HG03135 (cell line): ENCODE results near the gene BRD4.

Experiments used
- ATAC-seq: cut with Tn5 transposase; IDR thresholded peaks from one replicate; pipeline ENCODE4 v1.9.1; 2021; ENCODE audit warnings: mild to moderate bottlenecking, moderate library complexity; ENCODE audit not compliant: unreplicated experiment

The BRD4 gene

DNA sequence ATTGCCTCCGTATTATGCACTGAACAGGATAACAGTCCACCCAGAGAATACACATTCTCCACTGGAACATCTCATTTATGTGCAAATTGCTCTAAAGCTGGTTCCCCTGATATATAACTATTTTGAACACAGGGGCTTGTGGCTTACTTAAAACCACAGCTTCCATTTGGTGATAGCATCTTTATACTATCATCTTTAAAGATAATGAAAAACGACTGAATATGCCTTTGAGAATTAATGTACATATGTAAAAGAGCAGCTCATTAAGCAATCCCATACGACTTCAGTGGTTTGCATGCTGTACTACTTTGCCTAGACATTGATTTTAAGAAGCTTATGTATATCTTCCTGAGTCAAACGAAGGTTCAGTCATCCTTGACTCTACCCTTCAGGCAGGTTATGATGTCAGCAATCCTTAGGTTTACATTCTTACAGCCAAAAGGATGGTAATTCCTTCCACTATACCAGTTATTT is 40.8 kb downstream of the BRD4 start:
- ATAC-seq, result no peak

DNA sequence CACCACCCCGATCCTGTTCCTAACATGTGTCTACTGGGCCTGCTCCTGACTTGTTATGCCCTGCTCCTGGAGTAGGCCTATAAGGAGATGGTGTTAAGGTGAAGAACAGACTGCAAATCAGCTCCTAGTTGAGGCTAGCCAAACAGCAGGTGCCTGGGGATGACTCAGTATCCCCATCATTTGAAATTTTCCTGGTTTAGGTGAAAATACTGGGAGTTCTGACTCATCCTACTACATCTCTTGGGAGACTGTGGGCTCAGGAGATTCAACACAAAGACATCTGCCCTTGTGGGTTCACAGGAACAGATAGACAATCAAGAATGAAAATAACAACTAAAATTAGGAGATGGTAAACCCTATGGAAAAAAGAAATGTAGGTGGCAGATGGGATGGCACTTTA is 41.2 kb downstream of the BRD4 start:
- ATAC-seq, result no peak

DNA sequence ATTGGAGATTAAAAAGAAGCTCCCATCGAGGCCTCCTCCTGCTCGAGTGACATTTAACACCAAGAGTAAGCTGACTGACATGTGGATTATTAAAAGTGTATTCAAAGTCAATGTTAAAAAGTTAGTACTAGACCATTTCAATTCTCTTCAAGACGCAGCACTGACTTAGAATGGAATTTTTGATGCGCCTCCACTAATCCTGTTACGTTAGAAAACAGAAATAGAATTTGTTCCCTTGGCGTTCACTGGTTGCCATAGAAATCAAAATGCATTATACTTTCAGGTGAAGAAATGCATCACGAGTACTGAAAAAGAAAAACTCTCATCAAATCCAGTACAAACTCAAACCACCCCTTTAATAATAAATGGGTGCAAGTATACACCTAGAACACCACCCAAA is 42.2 kb downstream of the BRD4 start:
- ATAC-seq, result no peak

DNA sequence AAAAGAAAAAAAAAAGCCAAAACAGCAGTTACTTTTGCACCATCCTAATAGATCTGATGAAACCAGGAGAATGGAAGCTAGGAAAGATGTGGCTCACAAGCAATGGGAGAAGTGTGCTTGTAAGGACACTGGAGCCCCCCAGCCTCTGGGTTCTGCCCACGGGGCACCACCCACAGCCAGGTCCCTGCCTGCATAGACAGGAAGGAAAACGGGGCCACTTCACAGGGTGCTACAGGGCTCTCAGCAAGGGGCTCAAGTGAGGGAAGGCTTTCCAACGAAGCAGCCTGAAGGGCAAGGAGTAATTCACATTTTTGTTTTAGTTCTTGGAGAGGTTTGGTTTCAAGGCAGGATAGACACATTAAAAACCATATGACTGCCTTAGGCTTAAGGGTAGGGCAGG is 42.7 kb downstream of the BRD4 start:
- ATAC-seq, result no peak

DNA sequence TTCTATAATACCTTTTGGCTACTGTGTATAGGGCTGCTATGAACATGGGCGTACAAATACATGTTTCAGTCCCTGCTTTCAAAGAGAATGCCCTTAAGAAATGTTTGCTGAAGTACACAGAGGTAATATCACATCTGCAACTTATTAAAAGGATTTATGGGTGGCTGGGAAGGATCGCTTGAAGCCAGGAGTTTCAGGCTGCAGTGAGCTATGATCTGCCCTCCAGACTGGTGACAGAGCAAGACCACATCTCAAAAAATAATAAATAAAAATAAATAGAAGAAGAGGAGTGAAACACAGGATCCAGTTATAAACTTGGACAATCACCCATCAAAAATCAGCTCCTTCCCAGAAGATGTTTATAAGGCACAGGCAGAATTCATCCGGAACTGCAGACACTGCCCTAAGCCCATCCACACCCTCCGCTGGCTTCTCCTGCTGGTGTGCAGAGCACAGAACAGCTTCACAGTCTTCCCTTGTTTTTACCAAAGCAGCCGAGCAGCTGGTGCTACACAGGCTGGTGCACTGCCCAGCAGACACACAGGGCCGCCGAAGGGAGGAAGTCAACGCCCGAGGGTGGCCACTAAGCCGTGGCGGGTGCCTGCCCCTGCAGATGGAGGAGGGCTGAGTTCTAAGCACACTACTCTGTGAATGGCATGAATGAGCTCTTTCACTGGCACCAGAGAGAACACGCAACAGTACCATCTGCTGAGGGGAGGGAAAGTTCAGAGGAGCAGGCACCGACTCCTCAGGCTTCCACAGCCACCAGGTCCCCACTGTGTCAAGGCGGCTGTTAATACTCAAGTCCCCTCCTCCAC is 44.0 kb downstream of the BRD4 start:
- ATAC-seq, result no peak

DNA sequence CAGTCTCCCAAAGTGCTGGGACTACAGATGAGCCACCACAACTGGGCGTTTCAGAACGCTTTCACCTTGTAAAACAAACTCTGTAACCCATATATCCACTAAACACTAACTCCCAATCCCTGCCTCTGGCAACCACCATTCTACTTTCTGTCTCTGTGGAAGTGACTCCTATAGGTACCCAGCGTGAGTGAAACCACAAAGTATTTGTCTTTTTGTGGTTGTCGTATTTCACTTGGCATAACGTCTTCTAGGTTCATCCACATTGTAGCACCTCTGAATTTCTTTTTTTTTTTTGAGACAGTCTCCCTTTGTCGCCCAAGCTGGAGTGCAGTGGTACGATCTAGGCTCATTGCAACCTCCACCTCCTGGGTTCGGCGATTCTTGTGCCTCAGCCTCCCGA is 44.8 kb downstream of the BRD4 start:
- no peak for ATAC-seq

DNA sequence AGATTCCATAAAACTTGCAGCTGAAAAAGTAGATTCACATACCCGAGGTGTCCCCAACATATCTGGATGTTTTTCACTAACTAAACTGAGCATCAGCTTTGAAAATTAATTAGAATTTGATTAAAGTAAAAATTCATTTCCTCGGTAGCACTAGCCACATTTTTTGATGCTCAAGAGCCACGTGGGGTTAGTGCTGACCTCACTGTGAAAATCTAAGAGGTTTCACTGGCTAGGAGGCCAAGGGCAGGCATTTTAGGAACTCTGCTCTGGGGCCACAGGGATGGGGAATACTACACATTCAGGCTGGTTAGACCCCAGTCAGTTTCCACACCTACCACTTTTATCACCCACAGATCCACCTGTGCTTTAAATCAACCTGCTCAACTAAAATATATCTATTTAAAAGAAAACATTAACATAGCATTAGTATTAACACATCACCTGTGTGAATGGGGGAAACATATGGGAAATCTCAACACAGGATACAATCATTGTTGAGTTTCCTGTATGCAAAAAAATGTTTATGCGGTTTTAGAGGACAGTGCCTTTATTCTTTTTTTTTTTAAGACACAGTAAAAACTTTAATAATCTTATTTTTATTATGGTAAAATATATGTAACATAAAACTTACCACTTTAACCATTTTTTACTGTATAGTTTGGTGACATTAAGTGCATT is 45.5 kb downstream of the BRD4 start:
- no peak for ATAC-seq

DNA sequence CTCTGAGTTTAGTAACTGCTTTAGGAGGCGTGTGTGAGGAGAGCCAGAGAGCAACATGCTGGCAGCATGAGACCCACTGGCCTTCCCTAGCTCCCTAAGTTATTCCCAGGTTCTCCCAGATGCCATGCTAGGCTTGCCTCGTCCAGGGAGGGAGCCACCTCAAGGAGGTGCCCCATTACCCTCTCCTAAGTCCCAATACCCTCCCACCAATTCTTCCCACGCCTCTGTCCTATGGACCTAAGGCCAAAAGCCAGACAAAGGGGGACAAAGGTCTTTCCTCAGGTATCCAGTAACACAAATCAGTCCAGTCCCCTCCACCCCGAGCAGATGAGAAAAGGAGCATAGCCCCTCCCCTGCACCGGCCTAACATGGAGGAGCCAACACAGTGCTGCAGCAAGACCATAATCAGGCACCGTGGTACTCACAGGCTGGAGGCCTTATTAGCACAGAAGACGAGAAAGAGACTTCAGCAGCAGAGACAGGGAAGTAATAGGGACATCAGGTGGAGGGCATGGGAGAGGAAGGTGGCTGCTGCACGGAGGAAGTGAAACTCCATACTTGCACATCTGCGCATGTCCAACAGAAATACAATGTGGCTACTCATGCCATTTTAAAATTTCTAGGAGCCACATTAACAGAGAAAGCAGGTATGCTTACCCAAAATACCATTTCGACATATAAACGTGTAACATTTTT is 46.3 kb downstream of the BRD4 start:
- peak; percentile 47 for ATAC-seq

DNA sequence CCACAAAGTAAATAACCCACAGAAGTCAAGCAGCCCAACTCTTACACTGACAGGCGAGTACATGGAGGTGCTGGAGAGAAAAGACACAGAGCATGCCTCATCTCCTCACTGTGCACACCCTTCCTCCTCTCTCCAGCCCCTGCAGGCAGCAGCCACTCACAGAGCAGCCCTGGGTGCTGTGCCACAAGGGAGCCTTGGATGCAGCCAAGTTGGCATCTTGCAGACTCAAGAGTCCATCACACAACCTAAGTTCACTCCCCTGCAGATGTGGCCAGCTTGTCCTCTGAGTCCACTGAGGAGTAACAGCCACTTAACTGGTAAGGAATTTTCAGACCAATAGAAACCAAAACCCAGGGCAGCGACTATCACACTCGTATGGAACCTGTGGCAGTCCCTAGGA is 47.4 kb downstream of the BRD4 start:
- no peak for ATAC-seq

DNA sequence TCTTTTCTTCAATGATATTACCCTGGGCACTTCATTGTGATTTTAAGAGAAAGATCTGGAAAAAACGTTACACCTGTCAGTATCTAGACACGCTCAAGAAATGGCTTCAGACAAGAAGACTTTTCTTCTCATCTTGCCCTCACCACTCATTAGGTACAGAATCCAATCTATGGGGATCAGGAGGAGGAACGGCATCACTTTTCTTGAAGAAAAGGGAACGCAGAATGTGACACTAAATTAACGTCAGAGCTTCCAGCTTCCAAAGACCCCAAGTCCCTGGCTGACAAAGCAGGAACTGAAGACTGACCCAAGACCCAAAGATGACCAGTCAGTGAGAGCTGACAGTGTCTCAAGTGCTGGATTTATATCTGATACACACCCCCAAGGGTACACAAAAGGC is 48.2 kb downstream of the BRD4 start:
- no peak for ATAC-seq

DNA sequence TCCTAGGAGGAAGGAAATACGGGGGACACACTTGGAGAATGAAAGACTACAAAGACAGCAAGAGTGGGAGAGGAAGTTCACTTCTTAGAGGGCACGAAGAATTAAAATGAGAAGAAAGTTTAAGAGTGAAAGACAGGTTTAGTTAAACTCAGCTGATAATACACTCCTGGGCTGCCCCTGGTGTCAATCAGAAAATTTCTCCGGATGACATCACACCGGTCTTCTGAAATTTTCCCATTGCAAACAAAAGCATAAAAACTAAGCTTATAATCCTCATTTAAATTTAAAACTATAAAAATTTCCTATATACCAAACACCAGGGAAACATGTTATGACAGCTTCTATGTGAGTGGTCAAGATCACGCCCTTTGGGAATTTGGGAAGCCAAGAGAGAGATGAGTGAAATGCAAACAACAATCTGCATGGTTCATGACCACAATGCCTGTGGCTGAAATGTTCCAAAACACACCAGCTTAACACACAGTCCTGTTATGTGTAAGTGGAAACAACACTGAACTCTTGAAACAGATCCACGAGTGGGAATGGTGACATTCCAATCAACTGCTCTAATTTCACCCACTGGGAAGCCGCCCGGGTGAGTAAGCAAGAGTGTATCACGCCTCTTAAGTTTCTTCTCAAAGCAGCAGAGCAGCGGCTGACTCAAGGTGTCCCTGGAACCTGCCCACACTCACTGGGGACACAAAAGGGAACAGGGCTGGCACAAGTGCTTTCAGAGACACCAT is 49.0 kb downstream of the BRD4 start:
- ATAC-seq, result no peak

DNA sequence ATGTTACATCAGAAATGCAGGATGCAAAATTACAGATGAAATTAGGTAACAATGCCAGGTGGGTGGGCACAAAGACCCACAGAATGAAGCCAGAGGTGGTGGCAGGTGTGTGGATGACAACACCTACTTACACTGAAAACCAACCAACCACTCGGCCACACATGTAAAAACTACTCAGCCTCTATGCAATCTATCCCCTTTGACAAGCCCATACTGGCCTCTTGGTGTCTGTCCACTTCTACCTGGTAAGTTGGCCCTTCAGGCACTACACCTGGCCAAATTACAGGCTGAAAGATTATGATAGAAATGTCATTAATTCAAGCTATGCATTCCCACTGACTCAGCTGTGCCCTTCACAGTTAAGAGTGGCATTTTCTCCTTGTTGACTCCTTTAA is 50.0 kb downstream of the BRD4 start:
- no peak for ATAC-seq

DNA sequence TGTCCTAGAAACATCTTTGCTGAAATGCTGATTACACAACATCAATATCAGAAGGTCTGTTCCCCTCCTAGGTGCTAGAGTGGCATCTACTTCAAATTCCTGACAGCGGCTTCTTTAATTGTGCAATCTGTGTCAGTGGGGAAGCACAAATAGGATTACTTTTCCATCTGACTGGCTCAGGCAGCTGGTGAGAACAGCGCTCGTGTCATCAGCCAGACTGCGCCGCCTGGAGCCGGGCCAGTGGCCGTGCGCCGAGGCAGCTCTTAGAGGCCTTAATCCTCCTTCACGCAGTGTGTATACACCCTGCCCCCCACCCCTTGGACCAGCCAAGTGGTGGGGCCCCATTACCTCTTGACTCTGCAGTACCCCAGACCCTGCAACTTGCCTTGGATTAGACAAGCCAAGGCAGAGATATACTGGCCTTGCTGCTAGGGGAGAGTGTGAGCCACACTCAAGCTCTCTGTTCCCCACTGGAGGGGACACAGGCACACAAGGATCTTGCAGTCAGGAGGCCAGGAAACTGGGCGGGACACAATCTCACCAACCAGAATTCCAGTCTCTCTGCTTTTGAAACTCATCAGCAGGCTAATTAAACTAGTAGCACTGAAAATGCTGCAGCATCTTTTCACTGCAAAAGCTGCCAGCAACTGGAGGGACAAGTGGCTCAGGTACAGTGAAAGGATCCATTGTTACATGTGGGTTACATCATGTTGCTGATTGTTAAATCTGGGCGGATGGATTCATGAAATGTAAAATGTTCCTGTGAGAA is 51.2 kb downstream of the BRD4 start:
- ATAC-seq, result no peak

DNA sequence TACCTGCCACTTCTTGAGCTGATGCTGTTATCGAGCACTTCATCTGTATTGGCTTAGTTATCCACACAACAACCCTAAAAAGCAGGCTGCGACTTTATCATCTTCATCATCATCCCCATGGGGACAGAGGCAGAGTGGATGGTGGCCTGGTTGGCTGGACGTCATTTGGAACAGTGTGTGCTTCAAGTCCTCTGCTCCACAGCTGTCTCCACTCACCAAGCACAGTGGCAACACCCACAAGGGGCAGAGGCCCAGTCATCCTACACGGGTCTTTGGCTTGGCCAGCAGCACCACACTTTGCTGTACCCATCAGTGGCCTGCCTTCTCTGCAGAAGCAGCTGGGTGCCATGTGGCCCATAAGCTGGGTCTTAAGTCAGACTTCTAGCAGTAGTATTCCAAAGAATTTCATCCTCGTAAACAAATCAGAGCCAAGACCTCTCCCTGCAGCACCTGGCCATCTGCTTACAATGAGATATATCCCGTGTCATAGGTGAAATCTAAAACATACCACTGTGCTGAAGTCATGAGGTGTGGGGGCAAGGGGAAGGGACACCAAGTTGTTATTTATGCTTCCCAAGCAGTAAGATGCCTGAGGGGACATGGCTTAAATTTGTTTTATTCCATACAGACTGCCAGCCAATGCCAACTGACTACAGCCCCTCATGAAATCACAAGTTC is 52.2 kb downstream of the BRD4 start:
- ATAC-seq, result no peak

DNA sequence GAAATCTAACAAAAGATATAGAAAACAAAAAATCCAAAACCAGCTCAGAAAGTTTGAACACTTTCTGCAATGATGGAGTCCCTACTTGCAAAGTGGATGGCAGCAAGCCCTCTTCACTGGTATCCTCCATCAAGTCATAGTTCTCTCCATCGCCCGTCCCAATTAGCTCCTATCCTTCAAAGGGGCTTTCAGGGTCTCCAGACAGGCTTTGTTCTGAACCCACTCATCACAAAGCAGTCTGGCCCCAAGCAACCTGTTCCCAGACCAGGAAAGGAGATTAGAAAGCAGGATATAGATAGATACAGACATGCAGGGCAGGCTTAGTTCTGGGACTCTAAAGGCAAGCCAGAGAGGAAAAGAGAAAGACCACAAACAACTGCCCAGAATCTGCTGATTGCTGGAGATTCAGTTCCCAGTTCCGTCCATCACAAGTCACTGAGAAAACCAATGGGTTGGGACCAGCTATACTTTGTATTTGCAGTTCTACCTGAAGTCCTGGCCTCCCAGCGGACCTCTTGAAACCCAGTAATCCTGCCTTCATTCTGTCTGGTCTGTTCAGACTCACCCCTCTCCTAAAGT is 52.9 kb downstream of the BRD4 start:
- ATAC-seq, result no peak

DNA sequence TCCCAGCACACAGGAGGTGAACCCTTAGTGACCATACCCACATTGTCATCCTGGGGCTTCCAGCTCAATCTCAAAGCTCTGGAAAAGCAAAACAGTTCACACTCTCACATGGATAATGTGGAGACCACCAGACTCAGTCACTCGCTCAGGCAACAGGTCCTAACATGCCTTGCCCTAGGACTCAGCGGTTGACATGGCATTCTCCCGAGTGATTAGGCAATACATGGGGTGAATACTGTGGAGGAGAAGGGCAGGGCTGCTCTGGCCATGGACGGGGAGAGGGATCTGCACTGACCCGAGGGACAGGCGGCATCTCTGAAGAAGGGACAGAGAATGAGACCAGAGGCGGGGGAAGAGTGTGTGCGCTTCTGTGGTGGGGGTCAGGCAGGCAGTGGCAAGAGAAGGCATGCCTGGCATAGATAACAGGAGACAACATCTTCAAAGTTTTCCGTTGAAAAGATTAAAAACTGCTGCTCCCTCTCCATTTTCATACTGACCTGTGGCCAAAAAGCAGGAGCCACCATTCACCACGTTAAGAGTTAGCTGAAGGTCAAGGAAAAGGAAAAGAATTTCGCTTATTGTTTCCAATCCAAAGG is 55.6 kb downstream of the BRD4 start:
- no peak for ATAC-seq

DNA sequence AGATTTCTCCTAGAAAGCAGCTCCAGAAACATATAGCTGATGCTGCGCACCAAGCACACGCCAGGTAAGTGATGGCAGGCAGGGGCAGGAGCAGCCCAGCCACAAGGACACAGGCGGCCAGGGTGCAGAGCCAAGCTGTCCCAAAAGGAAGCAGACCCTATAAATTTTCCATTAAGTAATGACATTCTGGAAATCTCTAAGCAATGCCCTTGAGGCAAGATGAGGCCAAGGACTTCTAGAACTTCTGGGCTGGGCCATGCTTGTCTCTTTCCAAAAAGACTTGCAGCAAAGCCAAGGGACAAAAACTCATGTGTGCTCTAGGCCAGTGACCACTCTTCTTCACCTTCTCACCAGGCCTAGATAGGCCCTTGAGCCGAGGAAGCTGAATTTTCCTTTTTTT is 57.9 kb downstream of the BRD4 start:
- ATAC-seq, result no peak

DNA sequence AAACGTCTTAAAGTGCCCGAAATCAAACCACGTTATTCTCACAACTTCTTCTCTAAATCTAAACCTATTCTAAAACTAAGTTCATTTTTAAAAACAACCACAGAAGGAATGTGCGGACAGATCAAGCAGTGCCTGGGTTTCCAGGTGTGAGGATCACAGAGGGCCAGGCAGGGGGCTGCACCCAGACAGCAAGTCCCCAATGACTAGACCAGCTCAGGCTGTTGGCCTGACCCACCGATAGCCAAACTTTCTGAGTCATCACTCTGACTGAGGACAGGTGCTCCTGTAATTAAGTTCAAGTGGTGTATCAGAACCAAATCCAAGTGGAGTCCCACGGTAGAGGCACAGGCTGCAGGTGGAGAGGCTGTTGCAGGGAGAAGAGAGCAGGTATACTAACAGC is 62.5 kb downstream of the BRD4 start:
- no peak for ATAC-seq

DNA sequence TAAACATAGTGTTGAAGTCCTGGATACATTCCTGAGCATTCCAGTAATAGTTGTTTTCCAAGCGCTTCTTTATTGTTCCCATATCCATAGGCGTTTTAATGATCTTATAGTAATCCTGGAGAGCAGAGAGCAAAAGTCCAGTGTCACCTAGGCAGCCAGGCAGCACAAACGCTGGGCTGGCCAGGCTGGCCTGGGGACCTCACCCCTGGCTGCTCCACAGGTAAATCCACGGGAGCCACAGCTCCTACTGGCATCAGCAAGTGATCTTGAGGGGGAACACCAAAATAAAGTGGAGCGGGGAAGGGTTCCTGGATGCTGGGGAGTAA is 63.4 kb downstream of the BRD4 start:
- ATAC-seq, result no peak
